Measurements from ENCODE around the gene YPEL1. TPM values are rescaled to one million over a fixed set of nuclear protein-coding genes. Genes with fewer than 3 reads are reported as not detected.
"Not testable (repeated sequence)": the region's sequence is repeated elsewhere in the genome, so short reads cannot be mapped to it uniquely, and the experiment has no call there.

Gene YPEL1
- total RNA-seq, 3 donors from 2014 or later: 0.13 to 0.19 (median 0.18) TPM

- DNase-seq (no peak), ATAC-seq (no peak)
- Mint-ChIP-seq H3K9me3 (no peaks in the 10 kb centered on the region), H3K4me1 (ENCODE audit: low read depth) (peaks cover 19% of the 10 kb centered on the region), H3K36me3 (ENCODE audit: insufficient read depth) (no peaks in the 10 kb centered on the region), H3K4me3 (no peak overlapping the region), H3K27me3 (ENCODE audit: low read depth) (no peaks in the 10 kb centered on the region)
Observed at GRCh38 chr22:21738081-21738480, 2.5 kb upstream of the YPEL1 start.

GRCh38 chr22:21736948-21737347 lies 1.4 kb upstream of the YPEL1 start:
- no peak for ATAC-seq
- H3K27me3 Mint-ChIP-seq (ENCODE audit: low read depth): no peaks in the 10 kb centered on the region
- no peak for DNase-seq

GRCh38 chr22:21736084-21736642 lies 569 bp upstream of the YPEL1 start:
- Mint-ChIP-seq H3K36me3 (ENCODE audit: insufficient read depth) (no peaks in the 10 kb centered on the region), H3K27me3 (ENCODE audit: low read depth) (no peaks in the 10 kb centered on the region), H3K4me1 (ENCODE audit: low read depth) (peaks cover 19% of the 10 kb centered on the region), H3K9me3 (no peaks in the 10 kb centered on the region), H3K4me3 (no peak overlapping the region)
- ATAC-seq: peak in 1 of 2 donors; percentile 17
- DNase-seq: no peak

More at GRCh38 chr22:21736948-21737347, 1.4 kb upstream of the YPEL1 start:
- Mint-ChIP-seq H3K4me3 (peak overlapping the region; percentile 8), H3K9me3 (no peaks in the 10 kb centered on the region), H3K36me3 (ENCODE audit: insufficient read depth) (no peaks in the 10 kb centered on the region), H3K4me1 (ENCODE audit: low read depth) (peaks cover 19% of the 10 kb centered on the region)

GRCh38 chr22:21734540-21735199 lies 924 bp downstream of the YPEL1 start:
- Mint-ChIP-seq H3K36me3 (ENCODE audit: insufficient read depth) (no peaks in the 10 kb centered on the region), H3K9me3 (no peaks in the 10 kb centered on the region), H3K27me3 (ENCODE audit: low read depth) (no peaks in the 10 kb centered on the region), H3K4me3 (peak overlapping the region; percentile 86), H3K4me1 (ENCODE audit: low read depth) (peaks cover 19% of the 10 kb centered on the region)
- ATAC-seq (no peak), DNase-seq (no peak)

GRCh38 chr22:21731503-21731902 lies 4.1 kb downstream of the YPEL1 start:
- ATAC-seq (no peak), DNase-seq (no peak)
- Mint-ChIP-seq H3K9me3 (no peaks in the 10 kb centered on the region), H3K4me1 (ENCODE audit: low read depth) (peaks cover 24% of the 10 kb centered on the region), H3K27me3 (ENCODE audit: low read depth) (no peaks in the 10 kb centered on the region), H3K4me3 (no peak overlapping the region), H3K36me3 (ENCODE audit: insufficient read depth) (no peaks in the 10 kb centered on the region)

- Mint-ChIP-seq H3K36me3 (ENCODE audit: insufficient read depth) (no peaks in the 10 kb centered on the region), H3K4me1 (ENCODE audit: low read depth) (peaks cover 25% of the 10 kb centered on the region), H3K27me3 (ENCODE audit: low read depth) (no peaks in the 10 kb centered on the region), H3K9me3 (no peaks in the 10 kb centered on the region), H3K4me3 (no peak overlapping the region)
- no peak for DNase-seq
- ATAC-seq: no peak
Observed at GRCh38 chr22:21730535-21731308, 4.9 kb downstream of the YPEL1 start.

- not testable (repeated sequence) for H3K27me3 Mint-ChIP-seq (ENCODE audit: low read depth); H3K4me3 Mint-ChIP-seq; H3K9me3 Mint-ChIP-seq; H3K36me3 Mint-ChIP-seq (ENCODE audit: insufficient read depth); ATAC-seq; DNase-seq
- peaks cover 16% of the 10 kb centered on the region for H3K4me1 Mint-ChIP-seq (ENCODE audit: low read depth)
Observed at GRCh38 chr22:21729184-21729583, 6.4 kb downstream of the YPEL1 start.

GRCh38 chr22:21728270-21728669 lies 7.3 kb downstream of the YPEL1 start:
- H3K27me3 Mint-ChIP-seq (ENCODE audit: low read depth): no peaks in the 10 kb centered on the region
- DNase-seq: no peak

GRCh38 chr22:21727768-21728167 lies 7.8 kb downstream of the YPEL1 start:
- H3K27me3 Mint-ChIP-seq (ENCODE audit: low read depth): no peaks in the 10 kb centered on the region
- no peaks in the 10 kb centered on the region for H3K36me3 Mint-ChIP-seq (ENCODE audit: insufficient read depth)
- DNase-seq (no peak), ATAC-seq (no peak)
- no peaks in the 10 kb centered on the region for H3K9me3 Mint-ChIP-seq
- H3K4me3 Mint-ChIP-seq: no peak overlapping the region
- peaks cover 8% of the 10 kb centered on the region for H3K4me1 Mint-ChIP-seq (ENCODE audit: low read depth)

More at GRCh38 chr22:21728270-21728669, 7.3 kb downstream of the YPEL1 start:
- Mint-ChIP-seq H3K36me3 (ENCODE audit: insufficient read depth) (no peaks in the 10 kb centered on the region), H3K4me3 (no peak overlapping the region), H3K9me3 (no peaks in the 10 kb centered on the region), H3K4me1 (ENCODE audit: low read depth) (peaks cover 8% of the 10 kb centered on the region)
- ATAC-seq: no peak

GRCh38 chr22:21727159-21727558 lies 8.4 kb downstream of the YPEL1 start:
- Mint-ChIP-seq H3K4me3 (no peak overlapping the region), H3K27me3 (ENCODE audit: low read depth) (no peaks in the 10 kb centered on the region), H3K36me3 (ENCODE audit: insufficient read depth) (no peaks in the 10 kb centered on the region), H3K9me3 (no peaks in the 10 kb centered on the region), H3K4me1 (ENCODE audit: low read depth) (peaks cover 8% of the 10 kb centered on the region)
- no peak for ATAC-seq
- DNase-seq: no peak

GRCh38 chr22:21726650-21727049 lies 8.9 kb downstream of the YPEL1 start:
- Mint-ChIP-seq H3K9me3 (no peaks in the 10 kb centered on the region), H3K4me3 (no peak overlapping the region)
- peak; percentile 57 to 91 for ATAC-seq

GRCh38 chr22:21725956-21726649 lies 9.5 kb downstream of the YPEL1 start:
- no peaks in the 10 kb centered on the region for H3K36me3 Mint-ChIP-seq (ENCODE audit: insufficient read depth)
- no peaks in the 10 kb centered on the region for H3K9me3 Mint-ChIP-seq
- no peak overlapping the region for H3K4me3 Mint-ChIP-seq
- H3K4me1 Mint-ChIP-seq (ENCODE audit: low read depth): peaks cover 8% of the 10 kb centered on the region
- H3K27me3 Mint-ChIP-seq (ENCODE audit: low read depth): no peaks in the 10 kb centered on the region
- no peak for DNase-seq
- ATAC-seq: no peak

More at GRCh38 chr22:21726650-21727049, 8.9 kb downstream of the YPEL1 start:
- DNase-seq: no peak
- Mint-ChIP-seq H3K27me3 (ENCODE audit: low read depth) (no peaks in the 10 kb centered on the region), H3K4me1 (ENCODE audit: low read depth) (peaks cover 8% of the 10 kb centered on the region), H3K36me3 (ENCODE audit: insufficient read depth) (no peaks in the 10 kb centered on the region)

- ATAC-seq; H3K36me3 Mint-ChIP-seq (ENCODE audit: insufficient read depth); DNase-seq; H3K4me3 Mint-ChIP-seq; H3K9me3 Mint-ChIP-seq; H3K27me3 Mint-ChIP-seq (ENCODE audit: low read depth); H3K4me1 Mint-ChIP-seq (ENCODE audit: low read depth): not testable (repeated sequence)
Observed at GRCh38 chr22:21724496-21724895, 11.1 kb downstream of the YPEL1 start.

- not testable (repeated sequence) for ATAC-seq; H3K9me3 Mint-ChIP-seq; H3K4me1 Mint-ChIP-seq (ENCODE audit: low read depth)
Observed at GRCh38 chr22:21721195-21721852, 14.3 kb downstream of the YPEL1 start.

More at GRCh38 chr22:21721195-21721852, 14.3 kb downstream of the YPEL1 start:
- H3K27me3 Mint-ChIP-seq (ENCODE audit: low read depth); H3K4me3 Mint-ChIP-seq; H3K36me3 Mint-ChIP-seq (ENCODE audit: insufficient read depth); DNase-seq: not testable (repeated sequence)

Data from activated T-cell treated with anti-CD3 and anti-CD28 coated beads, Interleukin-2, amount 50 U/mL, for 4 hours (primary cell).